GM12891 (cell line): ENCODE results near the gene UNC13C.

Experiments used
- DNase-seq: peaks from one replicate; pipeline ENCODE4 v3.0.0; 2011; ENCODE audit warnings: low spot score; ENCODE audit not compliant: insufficient read length
- FAIRE-seq: peaks from 2 replicates; lab custom pipeline; 2011; peaks lifted over from hg19 to GRCh38; lab: Jason Lieb, UNC
- PAX5 ChIP-seq: IDR thresholded peaks from 2 replicates; pipeline ENCODE4 v1.6.1; 2011; ENCODE audit warnings: low read length, moderate library complexity, mild to moderate bottlenecking; ENCODE audit not compliant: insufficient read depth, severe bottlenecking
- POLR2A ChIP-seq: IDR thresholded peaks from 2 replicates; pipeline ENCODE4 v1.6.1; 2011; ENCODE audit warnings: low read depth, low read length, control low read depth
- POLR2AphosphoS5 ChIP-seq: IDR thresholded peaks from 2 replicates; pipeline ENCODE4 v1.6.1; 2011; ENCODE audit warnings: low read depth, low read length, control low read depth
- POU2F2 ChIP-seq: IDR thresholded peaks from 2 replicates; pipeline ENCODE4 v1.6.1; 2011; ENCODE audit warnings: low read depth, mild to moderate bottlenecking, control low read depth, low read length, moderate library complexity
- SPI1 ChIP-seq: IDR thresholded peaks from 2 replicates; pipeline ENCODE4 v1.6.1; 2011; ENCODE audit warnings: low read depth, low read length, control low read depth
- TAF1 ChIP-seq: IDR thresholded peaks from 2 replicates; pipeline ENCODE4 v1.6.1; 2011; ENCODE audit warnings: low read depth, low read length, control low read depth

UNC13C gene

GRCh38 chr15:54206586-54207321, 228.5 kb downstream of the UNC13C start:
- FAIRE-seq (no peak), DNase-seq (no peak)
- TF ChIP-seq POU2F2 = no peak
- no peak for TF ChIP-seq SPI1
- no peak for TF ChIP-seq POLR2AphosphoS5
- no peak for TF ChIP-seq PAX5
- TF ChIP-seq TAF1 = no peak
- no peak for TF ChIP-seq POLR2A

- TF ChIP-seq TAF1 (no peak), POLR2AphosphoS5 (no peak), SPI1 (no peak), PAX5 (no peak), POU2F2 (no peak), POLR2A (no peak)
- FAIRE-seq (no peak), DNase-seq (no peak)
Measured at GRCh38 chr15:54208786-54209185, 230.5 kb downstream of the UNC13C start.

GRCh38 chr15:54212635-54213034, 234.4 kb downstream of the UNC13C start:
- TF ChIP-seq POLR2A (no peak), POLR2AphosphoS5 (no peak), TAF1 (no peak), SPI1 (no peak), PAX5 (no peak), POU2F2 (no peak)
- FAIRE-seq (no peak), DNase-seq (no peak)

DNA sequence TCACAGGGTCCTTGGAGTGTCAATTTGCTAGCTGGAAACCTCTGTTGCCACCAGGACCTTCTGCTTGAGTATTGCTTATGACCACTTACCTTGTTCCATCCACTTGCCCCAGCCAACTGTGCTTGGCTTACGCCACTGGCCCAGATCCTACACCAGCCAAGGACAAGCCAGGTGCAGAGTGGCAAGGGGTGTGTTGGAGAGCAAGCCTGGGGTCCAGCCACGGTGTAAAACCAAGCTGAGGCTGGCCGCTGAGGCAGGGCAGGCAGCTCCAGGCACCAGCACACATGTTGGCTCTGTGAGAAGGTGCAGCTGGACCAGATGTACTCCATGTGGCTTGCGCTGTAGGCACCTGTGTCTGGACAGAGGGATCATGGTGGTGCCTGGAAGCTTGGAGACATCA, 248.2 kb downstream of the UNC13C start:
- no peak for DNase-seq
- TF ChIP-seq POLR2A (no peak), TAF1 (no peak), PAX5 (no peak), POU2F2 (no peak), SPI1 (no peak), POLR2AphosphoS5 (no peak)
- no peak for FAIRE-seq

- TF ChIP-seq TAF1 (no peak), POU2F2 (no peak), POLR2AphosphoS5 (no peak), PAX5 (no peak), SPI1 (no peak), POLR2A (no peak)
- DNase-seq = no peak
- FAIRE-seq = no peak
Measured at GRCh38 chr15:54227569-54227968, 249.3 kb downstream of the UNC13C start.

DNA sequence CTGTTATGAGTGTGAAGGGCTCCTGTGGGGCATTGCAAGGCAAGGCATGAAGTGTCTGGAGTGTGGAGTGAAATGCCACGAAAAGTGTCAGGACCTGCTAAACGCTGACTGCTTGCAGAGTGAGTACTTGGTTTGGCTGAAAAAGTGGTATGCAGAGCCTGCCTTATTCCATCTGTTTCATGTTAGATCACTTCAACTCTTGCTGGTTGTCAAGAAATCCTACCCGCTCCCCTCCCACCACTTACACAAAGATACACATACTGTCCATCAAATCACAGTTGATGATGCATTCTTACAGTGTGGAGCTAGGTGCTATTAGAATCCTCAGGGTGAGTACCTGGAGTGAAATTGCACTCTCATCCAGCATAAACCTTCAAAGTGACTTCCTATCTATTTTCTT, 272.1 kb downstream of the UNC13C start:
- TF ChIP-seq PAX5 = no peak
- TF ChIP-seq POU2F2 = no peak
- TF ChIP-seq POLR2A = no peak
- no peak for TF ChIP-seq TAF1
- no peak for TF ChIP-seq POLR2AphosphoS5
- TF ChIP-seq SPI1 = no peak
- DNase-seq (no peak), FAIRE-seq (no peak)

GRCh38 chr15:54256190-54256589, 277.9 kb downstream of the UNC13C start:
- FAIRE-seq (no peak), DNase-seq (no peak)
- TF ChIP-seq TAF1 (no peak), SPI1 (no peak), PAX5 (no peak), POLR2AphosphoS5 (no peak), POU2F2 (no peak), POLR2A (no peak)

GRCh38 chr15:54273928-54274327, 295.7 kb downstream of the UNC13C start:
- FAIRE-seq = no peak
- DNase-seq = no peak
- TF ChIP-seq POLR2A (no peak), POLR2AphosphoS5 (no peak), POU2F2 (no peak), SPI1 (no peak), TAF1 (no peak), PAX5 (no peak)

DNA sequence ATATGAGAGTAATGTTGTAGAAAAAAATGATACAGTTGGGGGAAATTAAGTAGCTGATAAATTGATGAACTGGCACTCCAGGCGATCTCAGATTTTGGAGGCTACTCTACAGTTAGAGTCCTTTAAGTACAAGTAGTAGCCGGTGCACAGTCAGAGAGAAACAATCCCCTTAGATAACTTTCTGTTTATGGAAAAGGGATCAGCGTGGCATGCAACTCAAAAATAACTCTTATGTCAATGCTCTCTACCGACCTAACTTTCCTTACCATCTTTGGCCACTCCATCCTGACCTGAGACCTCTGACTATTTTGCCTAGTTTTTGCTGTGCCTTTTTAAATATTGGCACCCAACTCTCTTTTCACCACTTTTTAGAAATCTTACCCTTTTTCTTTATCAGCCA, 299.6 kb downstream of the UNC13C start:
- DNase-seq = no peak

More for the DNA sequence above, 299.6 kb downstream of the UNC13C start:
- no peak for FAIRE-seq
- TF ChIP-seq POU2F2 (no peak), POLR2A (no peak), PAX5 (no peak), TAF1 (no peak), POLR2AphosphoS5 (no peak), SPI1 (no peak)
